HL-60 (cell line): ENCODE results near the gene POM121L2.

Source experiments
- DNase-seq, 2 experiments: peaks; one replicate each; pipeline ENCODE4 v3.0.0-alpha.2; 2010 to 2020; ENCODE audit warnings: low read depth in 1 of 2, low spot score in 1 of 2
- H3K27ac ChIP-seq: fragments of 250-450 bp; sonication (Bioruptor Pico); replicated peaks from 2 replicates; pipeline ENCODE4 v1.5.1; 2020; ENCODE audit warnings: mild to moderate bottlenecking, moderate library complexity
- H3K27me3 ChIP-seq: fragments of 250-450 bp; sonication (Bioruptor Pico); 2 replicates; pipeline ENCODE4 v1.5.1; 2021; ENCODE audit warnings: mild to moderate bottlenecking, moderate library complexity; ENCODE audit not compliant: insufficient read depth, poor library complexity, severe bottlenecking
- H3K4me3 ChIP-seq: replicated peaks from 2 replicates; pipeline ENCODE4 v1.5.1; 2011; ENCODE audit warnings: mild to moderate bottlenecking, control low read depth, low read length; ENCODE audit not compliant: insufficient read depth
- GABPA ChIP-seq: IDR thresholded peaks from 2 replicates; pipeline ENCODE4 v1.6.1; 2012; ENCODE audit warnings: low read depth
- POLR2AphosphoS5 ChIP-seq: IDR thresholded peaks from 2 replicates; pipeline ENCODE4 v1.6.1; 2012; ENCODE audit warnings: low read depth
- SPI1 ChIP-seq: IDR thresholded peaks from 2 replicates; pipeline ENCODE4 v1.6.1; 2012; ENCODE audit warnings: low read depth, mild to moderate bottlenecking, borderline replicate concordance
- TF ChIP-seq, protein P1 (sequence below): IDR thresholded peaks from one replicate; pipeline ENCODE4 v1.5.1; 2011; ENCODE audit warnings: low read length, control low read depth, inconsistent platforms; ENCODE audit not compliant: insufficient read depth
- TF ChIP-seq, protein P2 (sequence below): IDR thresholded peaks from 2 replicates; pipeline ENCODE4 v1.6.1; 2012; ENCODE audit warnings: low read depth; ENCODE audit not compliant: insufficient replicate concordance

Gene POM121L2

DNA sequence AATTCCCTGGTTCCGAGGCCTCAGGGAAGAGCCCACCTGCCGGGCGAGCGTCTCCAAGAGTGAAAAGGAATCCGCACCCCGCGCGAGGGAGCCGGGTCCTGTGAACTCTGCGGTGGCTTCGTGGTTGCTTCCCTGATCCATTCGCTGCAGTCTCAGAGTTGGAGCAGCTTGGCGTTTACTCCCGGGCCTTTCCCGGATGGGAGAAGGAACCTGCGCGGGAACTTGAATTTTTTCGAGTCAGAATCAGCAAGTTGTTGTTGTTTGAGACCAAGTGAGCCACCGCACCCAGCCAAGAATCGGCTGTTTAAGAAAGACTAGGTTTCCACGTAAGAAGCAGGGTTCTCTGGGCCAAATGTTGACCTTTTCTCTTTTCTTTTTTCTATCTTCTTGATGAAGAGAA is 51.7 kb downstream of the POM121L2 start:
- no peak for DNase-seq

More for the DNA sequence above, 51.7 kb downstream of the POM121L2 start:
- H3K27me3 ChIP-seq, result no peaks in the 10 kb centered on the region
- TF ChIP-seq SPI1, result no peak
- TF ChIP-seq, protein P1, sequence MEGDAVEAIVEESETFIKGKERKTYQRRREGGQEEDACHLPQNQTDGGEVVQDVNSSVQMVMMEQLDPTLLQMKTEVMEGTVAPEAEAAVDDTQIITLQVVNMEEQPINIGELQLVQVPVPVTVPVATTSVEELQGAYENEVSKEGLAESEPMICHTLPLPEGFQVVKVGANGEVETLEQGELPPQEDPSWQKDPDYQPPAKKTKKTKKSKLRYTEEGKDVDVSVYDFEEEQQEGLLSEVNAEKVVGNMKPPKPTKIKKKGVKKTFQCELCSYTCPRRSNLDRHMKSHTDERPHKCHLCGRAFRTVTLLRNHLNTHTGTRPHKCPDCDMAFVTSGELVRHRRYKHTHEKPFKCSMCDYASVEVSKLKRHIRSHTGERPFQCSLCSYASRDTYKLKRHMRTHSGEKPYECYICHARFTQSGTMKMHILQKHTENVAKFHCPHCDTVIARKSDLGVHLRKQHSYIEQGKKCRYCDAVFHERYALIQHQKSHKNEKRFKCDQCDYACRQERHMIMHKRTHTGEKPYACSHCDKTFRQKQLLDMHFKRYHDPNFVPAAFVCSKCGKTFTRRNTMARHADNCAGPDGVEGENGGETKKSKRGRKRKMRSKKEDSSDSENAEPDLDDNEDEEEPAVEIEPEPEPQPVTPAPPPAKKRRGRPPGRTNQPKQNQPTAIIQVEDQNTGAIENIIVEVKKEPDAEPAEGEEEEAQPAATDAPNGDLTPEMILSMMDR, result no peak
- TF ChIP-seq, protein P2, sequence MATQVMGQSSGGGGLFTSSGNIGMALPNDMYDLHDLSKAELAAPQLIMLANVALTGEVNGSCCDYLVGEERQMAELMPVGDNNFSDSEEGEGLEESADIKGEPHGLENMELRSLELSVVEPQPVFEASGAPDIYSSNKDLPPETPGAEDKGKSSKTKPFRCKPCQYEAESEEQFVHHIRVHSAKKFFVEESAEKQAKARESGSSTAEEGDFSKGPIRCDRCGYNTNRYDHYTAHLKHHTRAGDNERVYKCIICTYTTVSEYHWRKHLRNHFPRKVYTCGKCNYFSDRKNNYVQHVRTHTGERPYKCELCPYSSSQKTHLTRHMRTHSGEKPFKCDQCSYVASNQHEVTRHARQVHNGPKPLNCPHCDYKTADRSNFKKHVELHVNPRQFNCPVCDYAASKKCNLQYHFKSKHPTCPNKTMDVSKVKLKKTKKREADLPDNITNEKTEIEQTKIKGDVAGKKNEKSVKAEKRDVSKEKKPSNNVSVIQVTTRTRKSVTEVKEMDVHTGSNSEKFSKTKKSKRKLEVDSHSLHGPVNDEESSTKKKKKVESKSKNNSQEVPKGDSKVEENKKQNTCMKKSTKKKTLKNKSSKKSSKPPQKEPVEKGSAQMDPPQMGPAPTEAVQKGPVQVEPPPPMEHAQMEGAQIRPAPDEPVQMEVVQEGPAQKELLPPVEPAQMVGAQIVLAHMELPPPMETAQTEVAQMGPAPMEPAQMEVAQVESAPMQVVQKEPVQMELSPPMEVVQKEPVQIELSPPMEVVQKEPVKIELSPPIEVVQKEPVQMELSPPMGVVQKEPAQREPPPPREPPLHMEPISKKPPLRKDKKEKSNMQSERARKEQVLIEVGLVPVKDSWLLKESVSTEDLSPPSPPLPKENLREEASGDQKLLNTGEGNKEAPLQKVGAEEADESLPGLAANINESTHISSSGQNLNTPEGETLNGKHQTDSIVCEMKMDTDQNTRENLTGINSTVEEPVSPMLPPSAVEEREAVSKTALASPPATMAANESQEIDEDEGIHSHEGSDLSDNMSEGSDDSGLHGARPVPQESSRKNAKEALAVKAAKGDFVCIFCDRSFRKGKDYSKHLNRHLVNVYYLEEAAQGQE, result no peak
- no peak for TF ChIP-seq GABPA
- TF ChIP-seq POLR2AphosphoS5, result no peak
- no peak overlapping the region for H3K27ac ChIP-seq
- H3K4me3 ChIP-seq, result no peak overlapping the region
